GM12873 (cell line): ENCODE measurements around the gene OR11G2.

Experiments used
- CTCF ChIP-seq: IDR thresholded peaks from 2 replicates; pipeline ENCODE4 v1.5.1; 2012; ENCODE audit warnings: low read depth, mild to moderate bottlenecking, moderate library complexity, low read length, control low read depth; ENCODE audit not compliant: insufficient read depth; ENCODE audit errors: missing control alignments

The OR11G2 gene

GRCh38 chr14:20179218-20179617 lies 11.5 kb upstream of the OR11G2 start:
- TF ChIP-seq CTCF: no peak

DNA sequence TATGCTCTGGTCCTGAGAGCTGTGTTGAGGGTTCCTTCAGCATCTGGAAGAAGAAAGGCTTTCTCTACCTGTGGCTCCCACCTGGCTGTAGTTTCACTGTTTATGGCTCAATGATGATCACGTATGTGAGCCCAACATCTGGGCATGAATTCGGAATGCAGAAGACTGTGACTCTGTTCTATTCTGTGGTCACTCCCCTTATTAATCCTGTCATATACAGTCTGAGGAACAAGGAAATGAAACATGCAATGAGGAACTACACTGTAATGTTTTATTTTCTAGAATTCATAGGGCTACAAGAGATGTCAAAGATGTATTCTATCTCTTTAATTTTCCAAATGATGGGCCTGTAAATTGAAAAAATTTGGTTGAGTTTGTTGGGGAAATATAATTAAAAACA lies 10.8 kb upstream of the OR11G2 start:
- no peak for TF ChIP-seq CTCF

- TF ChIP-seq CTCF: no peak
Measured at GRCh38 chr14:20180486-20180885, 10.2 kb upstream of the OR11G2 start.

- TF ChIP-seq CTCF: no peak
Measured at GRCh38 chr14:20184181-20184580, 6.5 kb upstream of the OR11G2 start.

DNA sequence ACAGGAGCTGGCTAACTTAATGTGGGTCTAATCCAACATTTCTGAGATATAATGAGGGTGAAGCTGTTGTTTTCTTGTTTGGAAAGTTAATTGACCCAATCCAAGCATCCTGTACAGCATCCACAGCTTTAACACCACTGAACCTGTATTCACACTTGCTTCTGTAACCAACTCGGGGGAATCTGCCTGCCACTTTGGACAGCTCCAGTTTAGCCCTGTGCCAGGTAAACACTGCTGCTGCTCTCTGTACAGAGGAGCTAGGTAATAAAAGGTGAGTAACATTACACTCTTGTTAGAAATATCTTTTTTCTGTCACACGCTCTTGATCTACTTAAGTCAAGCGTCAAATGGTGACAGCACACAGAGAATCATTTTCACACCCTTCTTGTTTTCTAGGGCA lies 700 bp downstream of the OR11G2 start:
- no peak for TF ChIP-seq CTCF

DNA sequence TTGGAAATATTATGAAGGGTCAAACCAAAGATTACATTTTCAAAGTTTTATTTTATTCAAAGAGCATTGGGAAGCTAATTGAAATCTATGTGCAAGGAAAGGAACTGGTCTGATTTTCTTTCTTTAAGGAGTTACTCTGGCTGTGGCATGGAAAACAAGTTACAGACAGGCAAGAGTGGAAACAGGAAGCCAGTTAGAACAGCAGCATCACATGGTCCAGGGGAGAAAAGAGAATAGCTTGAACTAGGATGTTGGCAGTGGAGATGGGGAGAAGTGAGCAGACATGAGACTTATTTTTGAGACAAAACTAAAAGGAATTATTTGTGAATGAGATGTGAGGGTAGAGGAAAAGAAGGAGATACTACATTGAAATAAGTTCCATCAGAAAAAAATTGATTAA lies 3.4 kb downstream of the OR11G2 start:
- TF ChIP-seq CTCF: no peak

DNA sequence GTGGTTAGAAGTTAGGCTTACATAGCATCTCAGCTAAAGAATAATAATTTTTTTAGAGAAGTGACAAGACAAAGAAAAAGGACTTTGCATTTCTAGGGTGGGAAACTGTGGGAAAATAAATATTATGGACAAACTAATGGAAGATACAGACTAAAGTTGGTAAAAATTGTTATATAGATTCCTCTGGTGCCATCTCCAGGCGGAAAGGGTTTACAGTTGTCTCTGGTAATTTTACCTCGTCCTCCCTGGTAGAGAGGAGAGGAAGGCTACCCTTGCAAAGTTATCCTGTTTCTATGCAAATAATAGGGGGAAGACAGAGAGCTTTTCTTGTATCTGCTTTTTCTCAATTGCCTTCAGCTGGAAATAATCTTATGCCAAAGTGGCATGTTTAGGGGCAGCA lies 5.2 kb downstream of the OR11G2 start:
- TF ChIP-seq CTCF: no peak

DNA sequence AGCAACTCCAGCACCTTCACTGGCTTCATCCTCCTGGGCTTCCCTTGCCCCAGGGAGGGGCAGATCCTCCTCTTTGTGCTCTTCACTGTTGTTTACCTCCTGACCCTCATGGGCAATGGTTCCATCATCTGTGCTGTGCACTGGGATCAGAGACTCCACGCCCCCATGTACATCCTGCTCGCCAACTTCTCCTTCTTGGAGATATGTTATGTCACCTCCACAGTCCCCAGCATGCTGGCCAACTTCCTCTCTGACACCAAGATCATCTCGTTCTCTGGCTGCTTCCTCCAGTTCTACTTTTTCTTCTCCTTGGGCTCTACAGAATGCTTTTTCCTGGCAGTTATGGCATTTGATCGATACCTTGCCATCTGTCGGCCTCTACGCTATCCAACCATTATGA lies 6.8 kb downstream of the OR11G2 start:
- no peak for TF ChIP-seq CTCF
